Bronchial epithelial cell (primary cell): Measurements from ENCODE around the gene PIGQ. TPM values are rescaled to one million over a fixed set of nuclear protein-coding genes. Genes with fewer than 3 reads are reported as not detected.
A peak's percentile ranks its signal among the peaks of the same experiment; 100 is the strongest.

ENCODE experiments used
- DNase-seq: peaks from one replicate; pipeline ENCODE4 v3.0.0-alpha.2; 2010; ENCODE audit warnings: low read depth
- FAIRE-seq: peaks from 2 replicates; lab custom pipeline; 2011; peaks lifted over from hg19 to GRCh38; lab: Jason Lieb, UNC
- H3K27me3 ChIP-seq: 2 replicates; pipeline ENCODE4 v1.5.1; 2011; ENCODE audit warnings: low read length; ENCODE audit not compliant: control insufficient read depth, insufficient read depth
- H3K36me3 ChIP-seq: 2 replicates; pipeline ENCODE4 v1.5.1; 2011; ENCODE audit warnings: low read length; ENCODE audit not compliant: control insufficient read depth, insufficient read depth
- H3K4me3 ChIP-seq: 2 replicates; pipeline ENCODE4 v1.5.1; 2011; ENCODE audit warnings: mild to moderate bottlenecking, low read depth, low read length, control low read depth
- CTCF ChIP-seq: IDR thresholded peaks from 2 replicates; pipeline ENCODE4 v1.5.1; 2011; ENCODE audit warnings: mild to moderate bottlenecking, moderate library complexity, low read length, control low read depth, inconsistent platforms; ENCODE audit not compliant: insufficient read depth, severe bottlenecking
- total RNA-seq: library from RNA; depleted of rRNA; stranded (reverse); fragments of >200 nt; gene quantifications from 2 replicates; pipeline ENCODE4 v1.2.1, GENCODE V29; 2014

Gene PIGQ
- total RNA-seq, 1 donor from 2014 or later = 17.9 TPM

- no peak for FAIRE-seq
- peaks cover 4% of the 10 kb centered on the region for H3K36me3 ChIP-seq
- TF ChIP-seq CTCF = no peak
Measured at GRCh38 chr16:582614-583331, 13.0 kb downstream of the PIGQ start.

GRCh38 chr16:583470-583814 lies 13.7 kb downstream of the PIGQ start:
- FAIRE-seq (no peak), DNase-seq (no peak)
- H3K4me3 ChIP-seq = no peak overlapping the region
- no peak for TF ChIP-seq CTCF
- peaks cover 4% of the 10 kb centered on the region for H3K36me3 ChIP-seq
- no peaks in the 10 kb centered on the region for H3K27me3 ChIP-seq

More at GRCh38 chr16:582614-583331, 13.0 kb downstream of the PIGQ start:
- DNase-seq = no peak
- Histone ChIP-seq H3K27me3 (no peaks in the 10 kb centered on the region), H3K4me3 (no peak overlapping the region)

- no peak overlapping the region for H3K4me3 ChIP-seq
- TF ChIP-seq CTCF = no peak
- no peak for FAIRE-seq
Measured at GRCh38 chr16:583815-584591, 14.2 kb downstream of the PIGQ start.

GRCh38 chr16:585351-585750 lies 15.6 kb downstream of the PIGQ start:
- Histone ChIP-seq H3K4me3 (no peak overlapping the region), H3K27me3 (no peaks in the 10 kb centered on the region), H3K36me3 (peaks cover 2% of the 10 kb centered on the region)
- TF ChIP-seq CTCF = peak; percentile 6
- FAIRE-seq (no peak), DNase-seq (no peak)

More at GRCh38 chr16:583815-584591, 14.2 kb downstream of the PIGQ start:
- Histone ChIP-seq H3K36me3 (peaks cover 4% of the 10 kb centered on the region), H3K27me3 (no peaks in the 10 kb centered on the region)
- no peak for DNase-seq

- Histone ChIP-seq H3K4me3 (no peak overlapping the region), H3K36me3 (peaks cover 1% of the 10 kb centered on the region), H3K27me3 (no peaks in the 10 kb centered on the region)
- FAIRE-seq = peak; percentile 82
- no peak for TF ChIP-seq CTCF
- no peak for DNase-seq
Measured at GRCh38 chr16:586047-586644, 16.4 kb downstream of the PIGQ start.
